ENCODE results near the gene CLEC9A. TPM values are rescaled to one million over a fixed set of nuclear protein-coding genes. Genes with fewer than 3 reads are reported as not detected.

CLEC9A gene
- total and polyA plus RNA-seq, 2 donors (not counting 3 experiments of a cell fraction or from before 2014, with no cell fraction given), result not detected

GRCh38 chr12:10084733-10085132 is 54.3 kb downstream of the CLEC9A start:
- H3K79me2 ChIP-seq (ENCODE audit: control insufficient read depth, insufficient read depth, low read length), result peaks cover 11% of the 10 kb centered on the region
- no peaks in the 10 kb centered on the region for H3K4me1 ChIP-seq (ENCODE audit: control insufficient read depth, extremely low read depth, insufficient read depth, low read length)
- DNase-seq (ENCODE audit: low read depth, low spot score) (no peak), FAIRE-seq (no peak)
- no peak overlapping the region for H3K4me3 ChIP-seq (replicated peaks in 1 of 3; ENCODE audit: insufficient read depth in 1 of 3, low read depth in 1 of 3, low read length in 3 of 3)
- H3K27ac ChIP-seq (ENCODE audit: insufficient read depth, low read depth, low read length), result no peak overlapping the region
- intact Hi-C loops (cut with micrococcal nuclease), result no loop called here
- H3K9ac ChIP-seq (replicated peaks; ENCODE audit: extremely low read depth, insufficient read depth, low read length), result no peak overlapping the region
- H3K9me3 ChIP-seq (replicated peaks; ENCODE audit: control insufficient read depth, insufficient read depth, low read length), result no peaks in the 10 kb centered on the region
- BruUV-seq (replicated peaks), result no TSS peak
- no peak overlapping the region for H3K4me2 ChIP-seq (ENCODE audit: insufficient read depth, low read length)
- ChIA-PET POLR2A (no interaction called here), CTCF (interaction anchor here (0.7 kb wide), 2 partner anchors 13 to 34 kb away, joined by 3 read pairs; no protein-coding TSS in a partner anchor)
- no peaks in the 10 kb centered on the region for H3K36me3 ChIP-seq (ENCODE audit: control insufficient read depth in 2 of 2, extremely low read depth in 1 of 2, insufficient read depth in 2 of 2, low read length in 2 of 2)
- no peaks in the 10 kb centered on the region for H4K20me1 ChIP-seq (replicated peaks; ENCODE audit: control insufficient read depth, extremely low read depth, insufficient read depth, low read length)
- TF ChIP-seq MAX (IDR thresholded peaks at IDR 0.05; ENCODE audit: insufficient read depth, insufficient read length) (no peak), POLR2A (IDR thresholded peaks at IDR 0.05; ENCODE audit: low read depth, low read length) (no peak), MYC (IDR thresholded peaks at IDR 0.05; ENCODE audit: low read depth, low read length) (no peak), JUN (IDR thresholded peaks at IDR 0.05; ENCODE audit: borderline replicate concordance, insufficient read depth, insufficient read length, low read depth) (no peak), FOS (IDR thresholded peaks at IDR 0.05; ENCODE audit: borderline replicate concordance, insufficient read depth, low read length) (no peak), EZH2 (IDR thresholded peaks at IDR 0.05; ENCODE audit: borderline replicate concordance, low read depth, low read length, severe bottlenecking) (no peak), CTCF (IDR thresholded peaks at IDR 0.05; ENCODE audit: extremely low read depth in 1 of 2, insufficient read depth in 1 of 2, low read depth in 1 of 2, low read length in 2 of 2) (no peak), GATA2 (IDR thresholded peaks at IDR 0.05; ENCODE audit: insufficient read depth, insufficient read length, low read depth, low read length) (no peak), POLR2AphosphoS5 (IDR thresholded peaks at IDR 0.05; ENCODE audit: insufficient read depth, low read depth, low read length) (no peak)
- no peak overlapping the region for H2AFZ ChIP-seq (ENCODE audit: low read depth, low read length)
- H3K27me3 ChIP-seq (ENCODE audit: control insufficient read depth in 2 of 2, insufficient read depth in 2 of 2, low read length in 2 of 2), result no peaks in the 10 kb centered on the region
- dilution Hi-C loops (cut with MboI; ENCODE audit: extremely low pct_ligation_motif_present, low sequenced_read_pairs), result no loop called here
- H3K9me1 ChIP-seq (replicated peaks; ENCODE audit: control insufficient read depth, extremely low read depth, insufficient read depth, low read length), result no peaks in the 10 kb centered on the region

All from endothelial cell of umbilical vein (primary cell).